Body of pancreas (tissue), 4 donors: ENCODE results near the gene ENOSF1.

Source experiments
- POLR2A ChIP-seq, 3 donors: fragments of 450-650 bp; IDR thresholded peaks; one replicate each; pipeline ENCODE4 v1.6.1; 2016; ENCODE audit warnings: antibody characterized with exemption in 3 of 3, mild to moderate bottlenecking in 2 of 3
- TF ChIP-seq, protein P1 (sequence below), 7 experiments: fragments of 450-650 bp in 4 of 7; fragments of 200-600 bp in 3 of 7; sonication (generic) in 3 of 7; IDR thresholded peaks; one replicate each; pipeline ENCODE4 v1.5.1; 2016 to 2019; ENCODE audit warnings: antibody characterized with exemption in 7 of 7

- TF ChIP-seq, protein P1, sequence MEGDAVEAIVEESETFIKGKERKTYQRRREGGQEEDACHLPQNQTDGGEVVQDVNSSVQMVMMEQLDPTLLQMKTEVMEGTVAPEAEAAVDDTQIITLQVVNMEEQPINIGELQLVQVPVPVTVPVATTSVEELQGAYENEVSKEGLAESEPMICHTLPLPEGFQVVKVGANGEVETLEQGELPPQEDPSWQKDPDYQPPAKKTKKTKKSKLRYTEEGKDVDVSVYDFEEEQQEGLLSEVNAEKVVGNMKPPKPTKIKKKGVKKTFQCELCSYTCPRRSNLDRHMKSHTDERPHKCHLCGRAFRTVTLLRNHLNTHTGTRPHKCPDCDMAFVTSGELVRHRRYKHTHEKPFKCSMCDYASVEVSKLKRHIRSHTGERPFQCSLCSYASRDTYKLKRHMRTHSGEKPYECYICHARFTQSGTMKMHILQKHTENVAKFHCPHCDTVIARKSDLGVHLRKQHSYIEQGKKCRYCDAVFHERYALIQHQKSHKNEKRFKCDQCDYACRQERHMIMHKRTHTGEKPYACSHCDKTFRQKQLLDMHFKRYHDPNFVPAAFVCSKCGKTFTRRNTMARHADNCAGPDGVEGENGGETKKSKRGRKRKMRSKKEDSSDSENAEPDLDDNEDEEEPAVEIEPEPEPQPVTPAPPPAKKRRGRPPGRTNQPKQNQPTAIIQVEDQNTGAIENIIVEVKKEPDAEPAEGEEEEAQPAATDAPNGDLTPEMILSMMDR (IDR thresholded peaks at IDR 0.05): no peak
- TF ChIP-seq POLR2A (IDR thresholded peaks at IDR 0.05): no peak
These were observed 90.1 kb downstream of the ENOSF1 start for GRCh38 chr18:622289-622688.
